OCI-LY1 (cell line): ENCODE measurements around the gene MGAT3.

ENCODE experiments used
- H2AFZ ChIP-seq: fragments of 200-600 bp; sonication (generic), shearing (Covaris generic); 2 replicates; pipeline ENCODE4 v1.6.0; 2014; ENCODE audit warnings: antibody characterized with exemption, mild to moderate bottlenecking, low read length
- H3F3A ChIP-seq: fragments of 200-600 bp; sonication (generic), shearing (Covaris generic); 2 replicates; pipeline ENCODE4 v1.6.0; 2014; ENCODE audit warnings: mild to moderate bottlenecking, antibody characterized with exemption, low read length, moderate library complexity; ENCODE audit not compliant: insufficient read depth
- H3K27ac ChIP-seq: fragments of 200-600 bp; sonication (generic); 2 replicates; pipeline ENCODE4 v1.5.1; 2014; ENCODE audit warnings: low read length, mixed run types, mild to moderate bottlenecking, low read depth; ENCODE audit not compliant: poor library complexity, severe bottlenecking
- H3K27me3 ChIP-seq: fragments of 200-600 bp; sonication (generic); 2 replicates; pipeline ENCODE4 v1.6.0; 2014; ENCODE audit warnings: antibody characterized with exemption, mild to moderate bottlenecking, low read length, moderate library complexity; ENCODE audit not compliant: insufficient read depth
- H3K36me3 ChIP-seq: fragments of 200-600 bp; sonication (generic); 2 replicates; pipeline ENCODE4 v1.6.1; 2014; ENCODE audit warnings: mild to moderate bottlenecking, antibody characterized with exemption, low read length, moderate library complexity, mixed read lengths; ENCODE audit not compliant: insufficient read depth
- H3K4me1 ChIP-seq: fragments of 200-600 bp; sonication (generic); 2 replicates; pipeline ENCODE4 v1.5.1; 2014; ENCODE audit warnings: mild to moderate bottlenecking, low read length, moderate library complexity; ENCODE audit not compliant: insufficient read depth, severe bottlenecking
- H3K4me2 ChIP-seq: fragments of 200-600 bp; sonication (generic), shearing (Covaris generic); 2 replicates; pipeline ENCODE4 v1.6.1; 2014; ENCODE audit warnings: low read length
- H3K4me3 ChIP-seq: fragments of 200-600 bp; sonication (generic); 2 replicates; pipeline ENCODE4 v1.5.1; 2014; ENCODE audit warnings: low read length, low read depth, mild to moderate bottlenecking, mixed read lengths; ENCODE audit not compliant: poor library complexity, severe bottlenecking
- H3K79me2 ChIP-seq: fragments of 200-600 bp; shearing (Covaris generic); 2 replicates; pipeline ENCODE4 v1.6.1; 2016; ENCODE audit warnings: mixed run types, low read length, mixed read lengths; ENCODE audit not compliant: insufficient read depth
- H3K9ac ChIP-seq: fragments of 200-600 bp; sonication (generic), shearing (Covaris generic); 2 replicates; pipeline ENCODE4 v1.6.1; 2014; ENCODE audit warnings: mild to moderate bottlenecking, low read length, mixed read lengths
- H3K9me2 ChIP-seq: fragments of 200-600 bp; sonication (generic), shearing (Covaris generic); 2 replicates; pipeline ENCODE4 v1.6.1; 2014; ENCODE audit warnings: low read depth, mild to moderate bottlenecking, low read length, mixed read lengths
- H3K9me3 ChIP-seq: fragments of 200-600 bp; shearing (Covaris generic); 2 replicates; pipeline ENCODE4 v1.6.1; 2014; ENCODE audit warnings: low read length, mixed read lengths
- H4K20me1 ChIP-seq: fragments of 200-600 bp; sonication (generic), shearing (Covaris generic); 2 replicates; pipeline ENCODE4 v1.6.0; 2016; ENCODE audit warnings: mild to moderate bottlenecking, low read length; ENCODE audit not compliant: insufficient read depth
- CTCF ChIP-seq: fragments of 200-600 bp; sonication (generic), shearing (Covaris generic); IDR thresholded peaks from 2 replicates; pipeline ENCODE4 v1.5.1; 2017; ENCODE audit warnings: mild to moderate bottlenecking, antibody characterized with exemption, low read length, moderate library complexity, mixed read lengths
- EZH2 ChIP-seq: fragments of 200-600 bp; sonication (generic), shearing (Covaris generic); IDR thresholded peaks from 2 replicates; pipeline ENCODE4 v1.8.0; 2017; ENCODE audit warnings: borderline replicate concordance, mixed run types, mild to moderate bottlenecking, antibody characterized with exemption, low read length, moderate library complexity, mixed read lengths

Gene MGAT3

GRCh38 chr22:39490135-39490798 lies 33.5 kb downstream of the MGAT3 start:
- H3K27me3 ChIP-seq: no peaks in the 10 kb centered on the region
- peaks cover 69% of the 10 kb centered on the region for H3K36me3 ChIP-seq
- no peaks in the 10 kb centered on the region for H3K9me3 ChIP-seq
- no peak overlapping the region for H3K4me3 ChIP-seq
- no peak for TF ChIP-seq EZH2
- TF ChIP-seq CTCF: no peak
- H4K20me1 ChIP-seq: no peaks in the 10 kb centered on the region
- H3K9ac ChIP-seq: no peak overlapping the region
- H3K79me2 ChIP-seq: no peaks in the 10 kb centered on the region
- H3K27ac ChIP-seq: peak overlapping the region; percentile 44
- H3K4me1 ChIP-seq: no peaks in the 10 kb centered on the region
- no peaks in the 10 kb centered on the region for H3F3A ChIP-seq
- no peaks in the 10 kb centered on the region for H3K9me2 ChIP-seq
- H2AFZ ChIP-seq: no peak overlapping the region
- no peak overlapping the region for H3K4me2 ChIP-seq

GRCh38 chr22:39490966-39491680 lies 34.3 kb downstream of the MGAT3 start:
- no peaks in the 10 kb centered on the region for H3K27me3 ChIP-seq
- H3K9me2 ChIP-seq: no peaks in the 10 kb centered on the region
- no peak for TF ChIP-seq EZH2
- no peak for TF ChIP-seq CTCF
- H3K79me2 ChIP-seq: no peaks in the 10 kb centered on the region
- no peaks in the 10 kb centered on the region for H4K20me1 ChIP-seq
- peak overlapping the region; percentile 0 for H3K27ac ChIP-seq
- peaks cover 2% of the 10 kb centered on the region for H3K4me1 ChIP-seq
- H2AFZ ChIP-seq: no peak overlapping the region
- no peak overlapping the region for H3K4me3 ChIP-seq
- no peak overlapping the region for H3K4me2 ChIP-seq
- no peak overlapping the region for H3K9ac ChIP-seq
- H3K36me3 ChIP-seq: peaks cover 61% of the 10 kb centered on the region
- no peaks in the 10 kb centered on the region for H3K9me3 ChIP-seq
- no peaks in the 10 kb centered on the region for H3F3A ChIP-seq

- Histone ChIP-seq H3K9ac (no peak overlapping the region), H3K4me1 (peaks cover 7% of the 10 kb centered on the region), H4K20me1 (no peaks in the 10 kb centered on the region), H2AFZ (no peak overlapping the region), H3F3A (no peaks in the 10 kb centered on the region), H3K79me2 (no peaks in the 10 kb centered on the region), H3K4me3 (no peak overlapping the region), H3K4me2 (no peak overlapping the region), H3K27me3 (no peaks in the 10 kb centered on the region), H3K36me3 (peaks cover 55% of the 10 kb centered on the region), H3K9me2 (no peaks in the 10 kb centered on the region), H3K9me3 (no peaks in the 10 kb centered on the region), H3K27ac (no peak overlapping the region)
- no peak for TF ChIP-seq CTCF
These were observed 34.9 kb downstream of the MGAT3 start for GRCh38 chr22:39491696-39492095.
